ENCODE results near the gene EFCAB9. TPM values are rescaled to one million over a fixed set of nuclear protein-coding genes. Genes with fewer than 3 reads are reported as not detected.

EFCAB9 gene
- polyA plus RNA-seq, 1 of the 3 experiments (the other 2 are of a cell fraction), result 0.10 TPM

DNA sequence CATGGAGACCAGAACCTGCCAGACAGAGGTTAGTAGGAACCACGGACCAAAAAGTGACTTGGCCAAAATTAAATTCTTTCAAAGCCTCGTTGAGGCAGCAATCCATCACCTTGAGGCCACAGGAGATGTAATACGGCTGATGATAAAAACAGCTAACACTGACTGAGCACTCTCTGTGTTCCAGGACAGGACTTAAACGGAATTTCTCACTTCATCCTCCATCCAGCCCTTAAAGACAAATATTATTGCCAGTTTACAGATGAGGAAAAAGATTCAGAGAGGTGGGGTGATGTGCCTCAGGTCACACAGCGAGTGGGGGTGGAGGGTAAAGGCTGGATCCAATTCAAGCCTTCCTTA, 31.0 kb upstream of the EFCAB9 start:
- Histone ChIP-seq H3K79me2 (ENCODE audit: insufficient read depth) (peaks cover 13% of the 10 kb centered on the region), H3K4me1 (ENCODE audit: control insufficient read depth in 1 of 2, insufficient read depth in 2 of 2, low read depth in 1 of 2, low read length in 1 of 2) (no peaks in the 10 kb centered on the region; a peak in 1 of 4 replicates), H3K27me3 (ENCODE audit: insufficient read depth) (no peaks in the 10 kb centered on the region), H3K9ac (no peak overlapping the region), H3F3A (replicated peaks; ENCODE audit: insufficient read depth) (no peaks in the 10 kb centered on the region), H4K20me1 (ENCODE audit: insufficient read depth) (peaks cover 12% of the 10 kb centered on the region; the same call in 1 of the 2 replicates), H3K9me3 (no peaks in the 10 kb centered on the region), H3K4me3 (ENCODE audit: low read depth in 2 of 2, low read length in 1 of 2) (no peak overlapping the region), H3K36me3 (replicated peaks in 1 of 2; ENCODE audit: control insufficient read depth in 1 of 2, insufficient read depth in 2 of 2, low read length in 1 of 2) (peaks cover 0 to 3% of the 10 kb centered on the region in 2 experiments), H2AFZ (ENCODE audit: low read depth) (no peak overlapping the region), H3K4me2 (no peak overlapping the region), H3K27ac (ENCODE audit: low read depth in 2 of 2, low read length in 1 of 2) (no peak overlapping the region), H3K9me2 (no peaks in the 10 kb centered on the region)
- WGBS (ENCODE audit: low lambda C conversion rate), result 86% methylated on average over 5 of the region's 5 CpGs
- TF ChIP-seq, protein P1, sequence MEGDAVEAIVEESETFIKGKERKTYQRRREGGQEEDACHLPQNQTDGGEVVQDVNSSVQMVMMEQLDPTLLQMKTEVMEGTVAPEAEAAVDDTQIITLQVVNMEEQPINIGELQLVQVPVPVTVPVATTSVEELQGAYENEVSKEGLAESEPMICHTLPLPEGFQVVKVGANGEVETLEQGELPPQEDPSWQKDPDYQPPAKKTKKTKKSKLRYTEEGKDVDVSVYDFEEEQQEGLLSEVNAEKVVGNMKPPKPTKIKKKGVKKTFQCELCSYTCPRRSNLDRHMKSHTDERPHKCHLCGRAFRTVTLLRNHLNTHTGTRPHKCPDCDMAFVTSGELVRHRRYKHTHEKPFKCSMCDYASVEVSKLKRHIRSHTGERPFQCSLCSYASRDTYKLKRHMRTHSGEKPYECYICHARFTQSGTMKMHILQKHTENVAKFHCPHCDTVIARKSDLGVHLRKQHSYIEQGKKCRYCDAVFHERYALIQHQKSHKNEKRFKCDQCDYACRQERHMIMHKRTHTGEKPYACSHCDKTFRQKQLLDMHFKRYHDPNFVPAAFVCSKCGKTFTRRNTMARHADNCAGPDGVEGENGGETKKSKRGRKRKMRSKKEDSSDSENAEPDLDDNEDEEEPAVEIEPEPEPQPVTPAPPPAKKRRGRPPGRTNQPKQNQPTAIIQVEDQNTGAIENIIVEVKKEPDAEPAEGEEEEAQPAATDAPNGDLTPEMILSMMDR (IDR thresholded peaks at IDR 0.05), result no peak
- TF ChIP-seq YY1 (IDR thresholded peaks at IDR 0.05; ENCODE audit: low read depth), result no peak
- TF ChIP-seq FOXJ3 (CRISPR knock-in tag; IDR thresholded peaks at IDR 0.05), result no peak
- no peak for TF ChIP-seq RFX5 (IDR thresholded peaks at IDR 0.05; ENCODE audit: low read length)
- no peak for TF ChIP-seq GATA2 (CRISPR knock-in tag; IDR thresholded peaks at IDR 0.05)
- TF ChIP-seq GABPA (IDR thresholded peaks at IDR 0.05; ENCODE audit: low read depth), result no peak
- TF ChIP-seq, protein P2, sequence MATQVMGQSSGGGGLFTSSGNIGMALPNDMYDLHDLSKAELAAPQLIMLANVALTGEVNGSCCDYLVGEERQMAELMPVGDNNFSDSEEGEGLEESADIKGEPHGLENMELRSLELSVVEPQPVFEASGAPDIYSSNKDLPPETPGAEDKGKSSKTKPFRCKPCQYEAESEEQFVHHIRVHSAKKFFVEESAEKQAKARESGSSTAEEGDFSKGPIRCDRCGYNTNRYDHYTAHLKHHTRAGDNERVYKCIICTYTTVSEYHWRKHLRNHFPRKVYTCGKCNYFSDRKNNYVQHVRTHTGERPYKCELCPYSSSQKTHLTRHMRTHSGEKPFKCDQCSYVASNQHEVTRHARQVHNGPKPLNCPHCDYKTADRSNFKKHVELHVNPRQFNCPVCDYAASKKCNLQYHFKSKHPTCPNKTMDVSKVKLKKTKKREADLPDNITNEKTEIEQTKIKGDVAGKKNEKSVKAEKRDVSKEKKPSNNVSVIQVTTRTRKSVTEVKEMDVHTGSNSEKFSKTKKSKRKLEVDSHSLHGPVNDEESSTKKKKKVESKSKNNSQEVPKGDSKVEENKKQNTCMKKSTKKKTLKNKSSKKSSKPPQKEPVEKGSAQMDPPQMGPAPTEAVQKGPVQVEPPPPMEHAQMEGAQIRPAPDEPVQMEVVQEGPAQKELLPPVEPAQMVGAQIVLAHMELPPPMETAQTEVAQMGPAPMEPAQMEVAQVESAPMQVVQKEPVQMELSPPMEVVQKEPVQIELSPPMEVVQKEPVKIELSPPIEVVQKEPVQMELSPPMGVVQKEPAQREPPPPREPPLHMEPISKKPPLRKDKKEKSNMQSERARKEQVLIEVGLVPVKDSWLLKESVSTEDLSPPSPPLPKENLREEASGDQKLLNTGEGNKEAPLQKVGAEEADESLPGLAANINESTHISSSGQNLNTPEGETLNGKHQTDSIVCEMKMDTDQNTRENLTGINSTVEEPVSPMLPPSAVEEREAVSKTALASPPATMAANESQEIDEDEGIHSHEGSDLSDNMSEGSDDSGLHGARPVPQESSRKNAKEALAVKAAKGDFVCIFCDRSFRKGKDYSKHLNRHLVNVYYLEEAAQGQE (IDR thresholded peaks at IDR 0.05; ENCODE audit: low read depth, low read length), result no peak
- TF ChIP-seq RCOR1 (IDR thresholded peaks at IDR 0.05; ENCODE audit: low read length), result no peak
- no peak for TF ChIP-seq NFIC (IDR thresholded peaks at IDR 0.05; ENCODE audit: borderline replicate concordance)
- no peak for TF ChIP-seq TCF12 (IDR thresholded peaks at IDR 0.05)
- CTCF ChIA-PET, result interaction anchor here (0.9 to 4.1 kb wide), 5 partner anchors 10 to 289 kb away, joined by 3 to 18 read pairs (median 3); partner anchors contain the start of gene STK10
- POLR2A ChIA-PET, result no interaction called here
- DNase-seq, result no peak

DNA sequence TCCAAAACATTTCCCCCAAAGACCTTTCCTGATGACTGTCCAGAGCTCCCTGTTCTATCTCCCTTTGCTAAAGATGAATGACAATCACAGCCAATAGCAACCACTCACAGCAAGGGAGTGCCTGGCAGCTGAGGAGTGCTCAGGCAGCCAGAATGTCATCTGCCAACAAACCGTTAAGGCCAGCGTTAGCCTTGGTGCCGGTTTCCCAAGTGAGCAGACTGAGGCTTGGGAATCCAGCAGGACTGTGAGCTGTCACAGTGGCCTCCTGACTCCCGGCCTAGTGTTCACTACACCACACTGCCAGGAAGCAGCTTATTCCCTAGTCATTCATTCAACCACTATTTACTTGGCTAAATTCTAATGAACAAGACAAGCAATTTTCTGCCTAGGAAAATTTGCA, 30.6 kb upstream of the EFCAB9 start:
- WGBS (ENCODE audit: low lambda C conversion rate), result 76% methylated on average over 4 of the region's 4 CpGs
- H3K4me1 ChIP-seq (ENCODE audit: control insufficient read depth in 1 of 2, insufficient read depth in 2 of 2, low read depth in 1 of 2, low read length in 1 of 2), result no peaks in the 10 kb centered on the region; a peak in 1 of 4 replicates
- no peak overlapping the region for H3K4me3 ChIP-seq (ENCODE audit: low read depth in 2 of 2, low read length in 1 of 2)
- no peaks in the 10 kb centered on the region for H3K27me3 ChIP-seq (ENCODE audit: insufficient read depth)
- H3K9me2 ChIP-seq, result no peaks in the 10 kb centered on the region
- H3K79me2 ChIP-seq (ENCODE audit: insufficient read depth), result peaks cover 13% of the 10 kb centered on the region
- DNase-seq, result no peak
- no peak overlapping the region for H3K4me2 ChIP-seq
- ChIA-PET POLR2A (no interaction called here), CTCF (interaction anchor here (1.3 to 4.1 kb wide), 3 partner anchors 25 to 288 kb away, joined by 3 to 18 read pairs (median 3); partner anchors contain the start of gene STK10)
- H3K9ac ChIP-seq, result no peak overlapping the region
- no peaks in the 10 kb centered on the region for H3K9me3 ChIP-seq
- H2AFZ ChIP-seq (ENCODE audit: low read depth), result no peak overlapping the region
- H3F3A ChIP-seq (replicated peaks; ENCODE audit: insufficient read depth), result no peaks in the 10 kb centered on the region
- no peaks in the 10 kb centered on the region for H3K36me3 ChIP-seq (replicated peaks in 1 of 2; ENCODE audit: control insufficient read depth in 1 of 2, insufficient read depth in 2 of 2, low read length in 1 of 2)
- H3K27ac ChIP-seq (ENCODE audit: low read depth in 2 of 2, low read length in 1 of 2), result no peak overlapping the region
- H4K20me1 ChIP-seq (ENCODE audit: insufficient read depth), result peaks cover 12% of the 10 kb centered on the region; the same call in 1 of the 2 replicates
- TF ChIP-seq RCOR1 (IDR thresholded peaks at IDR 0.05; ENCODE audit: low read length) (no peak), SIN3A (IDR thresholded peaks at IDR 0.05; ENCODE audit: borderline replicate concordance, low read depth, low read length) (no peak), TCF12 (IDR thresholded peaks at IDR 0.05) (no peak), MXI1 (IDR thresholded peaks at IDR 0.05; ENCODE audit: low read depth, low read length) (no peak), TAF1 (IDR thresholded peaks at IDR 0.05; ENCODE audit: borderline replicate concordance, low read depth, low read length) (no peak), RAD21 (IDR thresholded peaks at IDR 0.05; ENCODE audit: low read length) (no peak), YY1 (IDR thresholded peaks at IDR 0.05; ENCODE audit: low read depth) (no peak), NRF1 (IDR thresholded peaks at IDR 0.05; ENCODE audit: low read depth, low read length) (no peak), EP300 (IDR thresholded peaks at IDR 0.05; ENCODE audit: borderline replicate concordance in 1 of 2, low read depth in 1 of 2, low read length in 1 of 2) (no peak), FOXJ3 (CRISPR knock-in tag; IDR thresholded peaks at IDR 0.05) (no peak), MEF2A (IDR thresholded peaks at IDR 0.05; ENCODE audit: borderline replicate concordance, low read depth) (no peak)
- TF ChIP-seq, protein P3, sequence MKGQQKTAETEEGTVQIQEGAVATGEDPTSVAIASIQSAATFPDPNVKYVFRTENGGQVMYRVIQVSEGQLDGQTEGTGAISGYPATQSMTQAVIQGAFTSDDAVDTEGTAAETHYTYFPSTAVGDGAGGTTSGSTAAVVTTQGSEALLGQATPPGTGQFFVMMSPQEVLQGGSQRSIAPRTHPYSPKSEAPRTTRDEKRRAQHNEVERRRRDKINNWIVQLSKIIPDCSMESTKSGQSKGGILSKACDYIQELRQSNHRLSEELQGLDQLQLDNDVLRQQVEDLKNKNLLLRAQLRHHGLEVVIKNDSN (IDR thresholded peaks at IDR 0.05; ENCODE audit: borderline replicate concordance, low read depth), result no peak
- TF ChIP-seq, protein P1 (IDR thresholded peaks at IDR 0.05), result no peak
- TF ChIP-seq, protein P4, sequence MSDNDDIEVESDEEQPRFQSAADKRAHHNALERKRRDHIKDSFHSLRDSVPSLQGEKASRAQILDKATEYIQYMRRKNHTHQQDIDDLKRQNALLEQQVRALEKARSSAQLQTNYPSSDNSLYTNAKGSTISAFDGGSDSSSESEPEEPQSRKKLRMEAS (IDR thresholded peaks at IDR 0.05; ENCODE audit: low read depth), result no peak
